Activated T-helper 1 cell treated with anti-CD3 and anti-CD28 coated beads, Interleukin-12 subunit alpha, Interleukin-12 subunit beta, Interleukin-2, Interleukin-4 antibody, amounts not matched to agents 30 ng/mL and 10 ng/mL and 1 ng/mL, durations not matched to agents 14 hours and 24 hours and 36 hours (primary cell): Measurements from ENCODE around the gene PEAK3. TPM values are rescaled to one million over a fixed set of nuclear protein-coding genes. Genes with fewer than 3 reads are reported as not detected.
A peak's percentile ranks its signal among the peaks of the same experiment; 100 is the strongest.

ENCODE experiments used
- DNase-seq: peaks from one replicate; pipeline ENCODE4 v3.0.0; 2021; ENCODE audit warnings: low spot score
- H3K27ac Mint-ChIP-seq: one replicate; pipeline ENCODE4 v1.8.0; 2021; ENCODE audit warnings: mild to moderate bottlenecking, mixed read lengths
- H3K27me3 Mint-ChIP-seq: one replicate; pipeline ENCODE4 v1.8.0; 2022; ENCODE audit warnings: mild to moderate bottlenecking, moderate library complexity, mixed read lengths; ENCODE audit not compliant: insufficient read depth
- H3K36me3 Mint-ChIP-seq: one replicate; pipeline ENCODE4 v1.8.0; 2021; ENCODE audit warnings: low read depth, mixed read lengths
- H3K4me1 Mint-ChIP-seq: one replicate; pipeline ENCODE4 v1.8.0; 2021; ENCODE audit warnings: low read depth, mixed read lengths
- H3K4me3 Mint-ChIP-seq: one replicate; pipeline ENCODE4 v1.8.0; 2021; ENCODE audit warnings: mild to moderate bottlenecking, moderate library complexity, mixed read lengths
- H3K9me3 Mint-ChIP-seq: one replicate; pipeline ENCODE4 v1.8.0; 2021; ENCODE audit warnings: mixed read lengths
- intact Hi-C: fragments of 100-400 bp; cut with micrococcal nuclease; formaldehyde crosslinking; loops from one replicate; pipeline ENCODE4 v1.15.1; 2024
- total RNA-seq: library from RNA; stranded (reverse); gene quantifications from 2 replicates; pipeline ENCODE4 v1.2.3, GENCODE V29; 2022

PEAK3 gene
- total RNA-seq, 1 donor from 2014 or later, result 0.16 TPM

GRCh38 chr19:2246014-2246620 lies 35.9 kb downstream of the PEAK3 start:
- no peak overlapping the region for H3K4me3 Mint-ChIP-seq
- intact Hi-C loops, result no loop called here
- no peak overlapping the region for H3K27ac Mint-ChIP-seq

GRCh38 chr19:2245273-2245672 lies 36.7 kb downstream of the PEAK3 start:
- peaks cover 22% of the 10 kb centered on the region for H3K36me3 Mint-ChIP-seq
- H3K4me3 Mint-ChIP-seq, result no peak overlapping the region
- intact Hi-C loops, result no loop called here
- H3K4me1 Mint-ChIP-seq, result peaks cover 15% of the 10 kb centered on the region
- no peaks in the 10 kb centered on the region for H3K9me3 Mint-ChIP-seq
- H3K27me3 Mint-ChIP-seq, result peaks cover 3% of the 10 kb centered on the region
- H3K27ac Mint-ChIP-seq, result no peak overlapping the region
- no peak for DNase-seq

More at GRCh38 chr19:2246014-2246620, 35.9 kb downstream of the PEAK3 start:
- Mint-ChIP-seq H3K4me1 (peaks cover 8% of the 10 kb centered on the region), H3K9me3 (no peaks in the 10 kb centered on the region), H3K27me3 (peaks cover 4% of the 10 kb centered on the region), H3K36me3 (peaks cover 18% of the 10 kb centered on the region)
- no peak for DNase-seq

GRCh38 chr19:2244486-2244885 lies 37.5 kb downstream of the PEAK3 start:
- Mint-ChIP-seq H3K27ac (no peak overlapping the region), H3K27me3 (no peaks in the 10 kb centered on the region), H3K9me3 (no peaks in the 10 kb centered on the region), H3K36me3 (peaks cover 26% of the 10 kb centered on the region), H3K4me3 (no peak overlapping the region), H3K4me1 (peaks cover 22% of the 10 kb centered on the region)
- DNase-seq, result no peak
- intact Hi-C loops, result no loop called here

GRCh38 chr19:2244125-2244411 lies 37.9 kb downstream of the PEAK3 start:
- Mint-ChIP-seq H3K4me3 (no peak overlapping the region), H3K9me3 (no peaks in the 10 kb centered on the region), H3K27ac (no peak overlapping the region), H3K36me3 (peaks cover 28% of the 10 kb centered on the region), H3K27me3 (no peaks in the 10 kb centered on the region), H3K4me1 (peaks cover 26% of the 10 kb centered on the region)
- no peak for DNase-seq
- intact Hi-C loops, result no loop called here

- intact Hi-C loops, result no loop called here
- no peak overlapping the region for H3K4me3 Mint-ChIP-seq
- no peaks in the 10 kb centered on the region for H3K9me3 Mint-ChIP-seq
- H3K27me3 Mint-ChIP-seq, result no peaks in the 10 kb centered on the region
- peaks cover 31% of the 10 kb centered on the region for H3K36me3 Mint-ChIP-seq
- H3K27ac Mint-ChIP-seq, result no peak overlapping the region
- no peak for DNase-seq
- peaks cover 31% of the 10 kb centered on the region for H3K4me1 Mint-ChIP-seq
Observed at GRCh38 chr19:2243274-2244124, 38.5 kb downstream of the PEAK3 start.

GRCh38 chr19:2242816-2243215 lies 39.2 kb downstream of the PEAK3 start:
- Mint-ChIP-seq H3K36me3 (peaks cover 38% of the 10 kb centered on the region), H3K27ac (no peak overlapping the region), H3K4me3 (no peak overlapping the region), H3K9me3 (no peaks in the 10 kb centered on the region), H3K27me3 (no peaks in the 10 kb centered on the region), H3K4me1 (peaks cover 38% of the 10 kb centered on the region)
- DNase-seq, result no peak
- intact Hi-C loops, result no loop called here

GRCh38 chr19:2242092-2242537 lies 39.9 kb downstream of the PEAK3 start:
- no peak for DNase-seq
- peaks cover 43% of the 10 kb centered on the region for H3K4me1 Mint-ChIP-seq
- peaks cover 41% of the 10 kb centered on the region for H3K36me3 Mint-ChIP-seq
- intact Hi-C loops, result no loop called here
- no peaks in the 10 kb centered on the region for H3K27me3 Mint-ChIP-seq
- H3K27ac Mint-ChIP-seq, result peak overlapping the region; percentile 58
- H3K4me3 Mint-ChIP-seq, result peak overlapping the region; percentile 45
- H3K9me3 Mint-ChIP-seq, result no peaks in the 10 kb centered on the region

- Mint-ChIP-seq H3K36me3 (peaks cover 45% of the 10 kb centered on the region), H3K9me3 (no peaks in the 10 kb centered on the region), H3K4me1 (peaks cover 49% of the 10 kb centered on the region), H3K4me3 (peak overlapping the region; percentile 96), H3K27ac (no peak overlapping the region), H3K27me3 (peaks cover 4% of the 10 kb centered on the region)
- DNase-seq, result no peak
- intact Hi-C loops, result no loop called here
Observed at GRCh38 chr19:2240881-2241760, 40.9 kb downstream of the PEAK3 start.

- Mint-ChIP-seq H3K4me3 (peak overlapping the region; percentile 96), H3K27ac (peak overlapping the region; percentile 86), H3K27me3 (peaks cover 4% of the 10 kb centered on the region), H3K9me3 (no peaks in the 10 kb centered on the region), H3K4me1 (peaks cover 52% of the 10 kb centered on the region), H3K36me3 (peaks cover 42% of the 10 kb centered on the region)
- intact Hi-C loops, result no loop called here
- no peak for DNase-seq
Observed at GRCh38 chr19:2239771-2240770, 41.9 kb downstream of the PEAK3 start.

GRCh38 chr19:2239173-2239572 lies 42.8 kb downstream of the PEAK3 start:
- H3K27me3 Mint-ChIP-seq, result peaks cover 4% of the 10 kb centered on the region
- H3K4me3 Mint-ChIP-seq, result peak overlapping the region; percentile 96
- peaks cover 61% of the 10 kb centered on the region for H3K4me1 Mint-ChIP-seq
- no peak for DNase-seq
- H3K9me3 Mint-ChIP-seq, result no peaks in the 10 kb centered on the region
- peak overlapping the region; percentile 92 for H3K27ac Mint-ChIP-seq
- peaks cover 40% of the 10 kb centered on the region for H3K36me3 Mint-ChIP-seq
- intact Hi-C loops, result no loop called here

- H3K4me3 Mint-ChIP-seq, result peak overlapping the region; percentile 96
- H3K36me3 Mint-ChIP-seq, result peaks cover 44% of the 10 kb centered on the region
- no peak for DNase-seq
- peaks cover 63% of the 10 kb centered on the region for H3K4me1 Mint-ChIP-seq
- peak overlapping the region; percentile 92 for H3K27ac Mint-ChIP-seq
- H3K27me3 Mint-ChIP-seq, result peaks cover 4% of the 10 kb centered on the region
- H3K9me3 Mint-ChIP-seq, result no peaks in the 10 kb centered on the region
- intact Hi-C loops, result loop anchor here (2.0 kb wide), 1 partner anchor 89 kb away; no protein-coding TSS in a partner anchor
Observed at GRCh38 chr19:2237869-2238153, 44.2 kb downstream of the PEAK3 start.
